Activated gamma-delta T cell treated with anti-CD3 and anti-CD28 coated beads, Interleukin-2, amount 50 U/mL, for 16 hours (primary cell): ENCODE measurements around the gene CHAC2.
A peak's percentile ranks its signal among the peaks of the same experiment; 100 is the strongest.
"Not testable (repeated sequence)": the region's sequence is repeated elsewhere in the genome, so short reads cannot be mapped to it uniquely, and the experiment has no call there.

Experiments
- DNase-seq: peaks from one replicate; pipeline ENCODE4 v3.0.0-alpha.2; 2020; ENCODE audit warnings: low read depth

Gene CHAC2

DNA sequence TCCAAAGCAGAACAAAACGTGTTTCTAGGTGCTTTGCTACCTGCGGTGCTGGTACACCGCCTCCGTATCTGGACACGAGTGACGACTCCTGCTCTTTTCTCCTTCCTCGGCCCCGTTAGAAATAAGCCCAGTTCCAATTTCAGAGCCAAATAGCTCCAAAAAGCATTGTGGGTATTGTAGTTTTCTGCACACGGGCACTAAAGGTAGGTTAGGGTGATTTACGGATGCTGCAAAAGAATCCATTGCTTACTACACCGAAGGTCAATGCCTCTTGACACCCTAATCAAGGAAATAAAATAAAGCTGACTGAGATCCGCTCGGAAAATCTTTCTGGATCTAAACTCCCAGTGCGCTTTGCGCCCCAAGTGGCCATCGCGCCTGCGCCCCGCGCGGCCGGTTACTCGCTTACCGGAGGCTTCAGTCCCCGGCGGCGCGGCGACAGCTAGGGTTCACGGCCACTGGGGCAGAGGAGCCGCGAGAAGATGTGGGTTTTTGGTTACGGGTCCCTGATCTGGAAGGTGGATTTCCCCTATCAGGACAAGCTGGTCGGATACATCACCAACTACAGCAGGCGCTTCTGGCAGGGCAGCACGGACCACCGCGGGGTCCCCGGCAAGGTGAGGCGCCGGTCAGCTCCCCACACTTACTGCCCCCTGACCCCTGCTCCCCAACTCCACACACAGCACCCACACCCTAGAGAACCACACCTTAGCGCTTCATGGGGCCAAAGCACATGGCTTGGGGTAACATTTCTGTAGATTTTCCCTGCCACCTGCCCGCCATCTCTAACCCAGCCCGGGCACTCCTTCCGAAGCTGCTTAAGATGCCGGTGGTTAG, at the start of gene CHAC2:
Gene CHAC2 (plus strand): TSS at position 400 of the 837 bp plus-strand sequence. CDS start 83 bp downstream, at position 483.
- peak; percentile 74 for DNase-seq

DNA sequence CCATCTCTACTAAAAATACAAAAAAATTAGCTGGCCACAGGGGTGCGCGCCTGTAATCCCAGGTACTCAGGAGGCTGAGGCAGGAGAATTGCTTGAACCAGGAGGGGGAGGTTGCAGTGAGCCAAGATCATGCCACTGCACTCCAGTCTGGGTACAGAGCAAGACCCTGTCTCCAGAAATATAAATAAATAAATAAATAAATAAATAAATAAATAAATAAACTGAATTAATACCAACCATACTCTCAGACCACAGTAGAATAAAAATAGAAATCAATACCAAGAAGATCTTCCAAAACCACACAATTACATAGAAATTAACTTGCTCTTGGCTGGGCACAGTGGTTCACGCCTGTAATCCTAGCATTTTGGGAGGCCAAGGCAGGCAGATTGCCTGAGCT, 46.7 kb upstream of the CHAC2 start:
- DNase-seq = not testable (repeated sequence)

DNA sequence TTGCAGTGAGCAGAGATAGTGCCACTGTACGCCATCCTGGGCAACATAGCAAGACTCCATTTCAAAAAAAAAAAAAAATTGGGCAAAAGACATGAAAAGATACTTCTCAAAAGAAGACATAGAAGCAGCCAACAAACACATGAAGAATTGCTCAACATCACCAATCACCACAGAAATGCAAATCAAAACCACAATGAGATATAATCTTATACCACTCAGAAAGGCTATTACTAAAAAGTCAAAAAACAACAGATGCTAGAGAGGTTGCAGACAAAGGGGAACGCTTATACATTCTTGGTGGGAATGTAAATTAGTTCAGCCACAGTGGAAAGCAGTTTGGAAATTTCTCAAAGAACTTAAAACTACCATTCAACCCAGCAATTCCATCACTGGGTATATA, 43.1 kb upstream of the CHAC2 start:
- no peak for DNase-seq

DNA sequence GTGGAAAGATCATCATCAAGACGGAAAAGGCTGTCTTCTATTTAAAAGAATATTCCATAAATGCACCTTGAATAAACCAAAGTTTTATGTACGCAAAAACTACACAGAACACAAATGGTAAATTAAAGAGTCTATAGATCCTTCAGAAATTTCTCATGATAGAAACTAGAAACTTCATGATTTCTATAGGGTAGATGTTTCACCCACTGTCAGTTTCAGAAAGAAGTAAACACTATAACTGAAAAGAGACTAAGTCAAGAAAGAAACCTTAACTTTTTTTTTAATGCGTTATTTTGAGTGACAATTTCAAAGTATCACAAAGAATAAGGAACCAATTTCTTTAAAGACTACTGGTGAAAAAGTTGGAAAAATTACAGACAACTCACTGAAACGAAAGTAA, 41.9 kb upstream of the CHAC2 start:
- no peak for DNase-seq

DNA sequence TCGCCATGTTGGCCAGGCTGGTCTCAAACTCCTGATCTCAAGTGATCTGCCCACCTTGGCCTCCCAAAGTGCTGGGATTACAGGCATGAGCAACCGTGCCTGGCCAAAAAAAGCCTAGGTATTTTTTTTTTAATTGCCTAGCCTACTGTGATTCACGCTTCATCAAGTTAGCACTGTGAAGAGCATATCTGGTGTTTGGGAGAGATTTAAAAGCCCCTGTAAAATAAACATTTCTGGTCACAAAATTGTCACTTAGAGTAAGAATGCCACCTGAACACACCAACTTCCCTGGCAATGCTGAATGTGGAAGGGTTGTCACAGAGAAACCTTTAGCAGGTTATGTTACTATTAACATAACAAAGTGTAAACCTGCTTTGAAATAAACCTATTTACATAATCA, 39.7 kb upstream of the CHAC2 start:
- no peak for DNase-seq

DNA sequence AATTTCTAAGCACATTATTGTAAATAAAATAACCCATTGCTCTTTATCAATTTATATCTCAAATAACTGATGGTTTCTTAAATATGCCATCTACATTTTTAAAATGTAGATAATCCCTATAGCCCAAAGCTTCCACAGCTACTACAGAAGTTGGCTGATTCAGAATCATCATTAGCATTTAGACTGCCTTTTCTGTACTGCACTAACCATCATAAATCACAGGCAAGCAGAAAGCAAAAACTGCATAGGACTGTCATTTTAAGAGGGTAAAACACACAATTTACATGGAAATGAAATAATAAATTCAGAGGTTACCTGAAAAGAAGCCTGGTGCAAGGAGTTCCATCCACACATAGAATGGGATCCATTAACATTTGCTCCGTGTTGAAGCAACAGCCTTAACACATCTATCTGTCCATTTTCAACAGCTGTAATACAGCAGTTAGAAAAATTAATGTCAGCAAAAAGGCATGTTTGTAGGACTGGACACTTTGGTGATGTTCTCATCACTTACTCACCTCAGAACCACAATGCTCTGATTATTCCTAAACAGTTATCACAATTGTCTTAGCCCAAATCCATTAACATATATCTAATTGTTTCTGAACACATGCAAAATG, 38.4 kb upstream of the CHAC2 start:
- no peak for DNase-seq

DNA sequence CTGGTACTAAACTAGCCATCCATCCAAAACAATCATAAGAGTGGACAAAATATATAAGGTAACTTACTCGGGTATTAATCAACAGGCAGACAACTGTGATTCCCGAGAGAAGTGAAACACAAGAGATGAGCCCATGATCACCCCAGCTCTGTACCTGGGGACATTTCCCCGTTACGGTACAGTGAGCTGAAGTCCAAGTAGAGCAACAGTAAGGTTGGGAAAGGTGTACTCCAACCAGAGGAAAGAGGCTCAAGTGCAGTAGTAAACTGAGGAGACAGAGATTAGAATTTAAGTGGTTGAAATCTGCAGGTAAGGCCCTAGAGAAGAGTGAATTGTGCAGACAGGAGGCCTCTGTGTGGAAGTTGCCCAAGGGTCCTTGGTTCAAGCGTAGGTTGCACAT, 30.5 kb upstream of the CHAC2 start:
- no peak for DNase-seq

DNA sequence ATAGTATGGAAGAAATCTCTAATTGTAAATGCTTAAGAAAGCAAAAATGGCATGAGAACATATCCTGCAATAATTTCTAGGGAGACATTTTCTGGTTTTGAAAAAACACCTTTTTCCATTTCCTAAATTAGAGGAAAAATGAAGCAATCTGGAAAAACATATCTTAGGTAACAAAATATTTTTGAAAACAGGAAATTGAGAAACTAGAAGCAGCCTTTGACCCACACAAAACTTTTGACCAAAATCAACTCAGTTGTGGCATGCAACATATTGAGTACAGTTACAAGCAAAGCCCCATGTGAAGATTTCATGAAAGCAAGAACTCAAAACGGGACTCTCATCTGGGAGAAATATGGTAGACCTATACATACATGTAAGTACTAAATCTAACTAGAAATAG, 28.6 kb upstream of the CHAC2 start:
- DNase-seq = no peak

DNA sequence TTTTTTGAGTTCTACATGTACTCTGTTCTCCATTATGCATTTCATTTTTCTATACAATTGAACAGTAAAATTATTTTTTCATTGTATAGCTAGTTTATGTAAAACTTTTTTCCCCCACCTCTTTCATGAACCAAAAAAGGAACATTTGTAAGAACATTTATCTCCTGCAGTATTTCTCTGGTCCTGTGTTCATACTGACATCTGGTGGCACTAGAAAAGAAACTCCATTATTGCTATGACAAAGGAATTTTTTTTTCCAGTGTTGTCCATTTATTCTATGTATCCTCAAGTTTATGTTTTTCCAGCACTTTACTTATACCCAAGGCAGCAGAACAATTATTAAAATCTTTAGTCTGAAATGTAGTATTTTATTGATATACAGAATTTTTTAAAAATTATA, 27.4 kb upstream of the CHAC2 start:
- no peak for DNase-seq

DNA sequence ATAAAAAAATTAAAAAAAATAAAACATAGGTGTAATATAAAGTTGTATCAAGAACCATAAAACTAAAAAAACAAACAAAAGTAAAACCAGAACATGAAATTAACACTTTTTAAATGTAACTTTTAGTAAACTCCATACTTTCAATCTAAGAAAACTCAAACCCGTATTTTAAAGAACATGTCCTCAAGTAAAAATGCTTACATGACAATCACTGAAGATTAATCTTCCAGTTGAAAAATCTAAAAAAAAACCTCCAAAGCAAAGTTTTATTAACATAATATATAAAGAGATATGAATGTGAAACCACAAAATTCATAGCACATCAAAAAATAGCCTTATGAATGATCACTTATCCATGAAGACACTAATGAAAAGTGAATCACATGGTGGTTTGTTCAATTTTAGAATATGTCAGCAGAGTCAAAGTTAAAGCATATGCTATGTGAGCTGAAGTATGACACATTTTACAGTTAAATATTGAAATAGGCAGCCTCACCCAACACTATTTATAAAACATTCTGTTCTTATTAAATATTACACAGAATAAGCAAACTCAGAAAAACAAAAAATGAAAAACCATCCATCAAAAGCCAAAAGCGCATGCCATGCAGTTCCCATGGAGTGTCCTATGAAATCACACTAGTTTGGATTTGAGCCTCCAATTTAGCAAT, 23.1 kb upstream of the CHAC2 start:
- DNase-seq = no peak

DNA sequence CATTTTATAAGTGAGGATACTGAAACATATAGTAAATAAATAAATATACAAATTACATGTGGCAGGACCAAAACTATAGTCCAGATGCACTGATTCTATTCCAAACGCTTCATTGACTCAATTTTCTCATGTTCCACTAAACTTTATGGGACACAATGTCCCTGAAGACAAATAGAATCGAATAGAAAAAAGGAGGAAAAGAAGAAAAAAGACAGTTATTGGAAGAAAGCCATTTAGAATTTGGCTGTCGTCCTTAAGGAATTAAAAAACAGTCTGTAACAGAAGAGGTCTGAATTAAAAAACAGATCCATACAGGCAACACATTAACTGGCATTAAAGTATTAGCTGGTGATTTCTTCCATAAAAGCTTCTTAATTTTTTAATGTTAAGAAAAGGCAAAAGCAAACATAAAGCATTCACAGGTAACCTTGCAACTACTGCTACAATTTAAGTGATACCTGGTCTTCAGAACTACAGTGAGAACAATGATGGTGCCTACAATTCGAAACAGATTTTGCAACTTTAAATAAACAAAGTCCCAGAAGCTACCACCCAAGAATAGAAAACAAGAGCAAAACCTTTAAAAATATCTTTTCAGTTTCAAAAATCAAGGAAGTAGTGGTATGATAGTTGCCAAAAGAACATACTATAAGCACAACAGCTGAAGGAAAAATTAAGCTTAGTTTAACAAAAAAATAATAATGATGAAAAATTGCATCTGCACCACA, 17.4 kb upstream of the CHAC2 start:
- DNase-seq = no peak

DNA sequence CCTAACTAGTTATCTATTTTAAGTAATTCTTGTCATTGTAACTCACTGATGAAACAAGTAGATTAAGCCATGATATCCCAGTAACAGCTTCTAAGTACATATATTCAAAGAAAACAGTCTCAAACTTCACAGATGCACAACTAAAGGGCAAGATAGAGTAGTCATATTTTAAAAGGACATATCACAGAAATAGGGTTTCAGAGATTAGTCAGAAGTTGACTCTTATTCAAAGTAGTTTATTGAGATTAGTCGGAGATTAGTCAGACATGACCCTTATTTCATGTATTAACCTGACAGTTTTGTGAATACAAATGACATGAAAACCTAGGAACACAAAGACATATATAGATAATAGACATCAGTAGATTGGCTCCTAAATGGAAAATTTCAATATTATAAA, 15.9 kb upstream of the CHAC2 start:
- no peak for DNase-seq

DNA sequence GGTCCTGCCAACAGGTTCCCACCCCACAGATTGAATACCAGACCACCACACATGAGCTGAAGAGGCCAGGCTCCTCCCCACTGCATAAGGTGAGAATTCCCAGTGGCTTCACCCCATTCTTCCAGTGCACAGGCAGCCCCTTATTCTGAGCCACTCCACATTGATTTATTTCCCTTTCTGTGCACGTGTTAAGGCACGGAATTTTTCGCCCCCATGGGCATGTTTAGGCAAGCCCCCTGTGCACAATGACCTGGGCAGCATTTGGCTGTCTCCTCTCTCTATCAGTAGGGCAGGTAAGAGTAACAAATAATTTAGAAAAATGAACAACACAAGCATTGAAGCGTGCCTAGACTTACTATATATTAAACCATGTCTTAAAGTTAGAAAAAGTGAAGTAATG, 15.2 kb upstream of the CHAC2 start:
- DNase-seq = no peak

DNA sequence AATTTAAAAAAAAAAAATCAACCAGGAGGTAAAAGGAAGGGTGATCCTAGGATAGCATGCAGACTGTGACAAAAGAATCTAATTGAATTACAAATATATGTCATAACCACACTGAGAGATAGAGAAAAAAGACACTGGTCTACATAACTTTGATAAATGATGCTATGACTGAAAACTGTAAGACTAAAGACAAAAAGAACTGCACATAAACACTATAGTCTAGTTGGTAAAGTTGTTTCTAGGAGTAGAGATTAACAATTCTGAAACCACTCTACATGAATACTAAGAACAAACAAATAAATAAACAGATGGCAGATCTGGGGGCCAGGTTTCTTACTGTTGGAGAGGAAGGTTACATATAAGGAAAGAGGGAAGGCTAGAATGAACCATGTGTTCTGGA, 14.6 kb upstream of the CHAC2 start:
- no peak for DNase-seq

DNA sequence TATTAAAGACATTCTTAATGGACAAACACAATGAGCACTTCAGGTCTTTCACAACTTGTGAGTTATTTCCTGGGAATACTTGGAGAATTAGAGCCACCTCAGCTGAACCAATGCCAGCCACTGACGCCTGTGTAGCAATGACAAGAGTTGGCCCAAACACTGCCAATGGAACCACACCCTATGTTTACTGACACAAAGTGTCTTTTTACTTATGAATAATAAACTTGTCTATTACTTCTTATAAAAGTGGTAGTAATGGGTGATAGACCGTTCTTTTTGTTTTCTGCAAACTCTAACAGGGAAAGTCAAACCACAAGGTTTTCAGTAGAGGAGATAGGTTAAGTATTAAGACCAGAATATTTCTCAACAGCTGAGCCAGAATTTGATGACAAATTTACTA, 12.5 kb upstream of the CHAC2 start:
- no peak for DNase-seq

DNA sequence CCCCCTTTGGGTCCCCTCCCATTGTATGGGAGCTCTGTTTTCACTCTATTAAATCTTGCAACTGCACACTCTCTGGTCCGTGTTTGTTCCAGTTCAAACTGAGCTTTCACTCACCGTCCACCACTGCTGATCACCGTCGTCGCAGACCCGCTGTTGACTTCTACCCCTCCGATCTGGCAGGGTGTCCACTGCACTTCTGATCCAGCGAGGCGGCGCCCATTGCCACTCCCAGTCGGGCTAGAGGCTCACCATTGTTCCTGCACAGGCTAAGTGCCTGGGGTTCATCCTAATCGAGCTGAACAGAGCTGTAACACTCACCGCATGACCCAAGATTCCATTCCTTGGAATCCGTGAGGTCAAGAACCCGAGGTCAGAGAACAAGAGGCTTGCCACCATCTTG, 11.0 kb upstream of the CHAC2 start:
- DNase-seq = no peak

DNA sequence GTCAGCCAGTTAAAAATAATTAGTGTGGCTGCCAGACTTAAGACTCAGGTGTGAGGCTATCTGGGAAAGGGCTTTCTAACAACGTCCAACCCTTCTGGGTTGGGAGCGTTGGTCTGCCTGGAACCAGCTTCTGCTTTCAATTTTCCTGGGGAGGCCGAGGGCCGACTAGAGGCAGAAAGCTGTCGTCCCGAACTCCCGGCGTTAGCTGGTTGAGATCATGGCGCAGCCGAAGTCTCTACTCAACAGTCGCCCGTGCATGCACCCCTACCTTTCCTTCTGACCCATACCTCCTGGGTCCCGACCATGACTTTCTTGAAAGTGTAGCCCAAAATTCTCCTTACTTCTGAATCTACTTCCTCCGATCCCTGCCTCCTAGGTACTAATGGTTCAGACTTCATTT, 10.4 kb upstream of the CHAC2 start:
- DNase-seq = not testable (repeated sequence)

DNA sequence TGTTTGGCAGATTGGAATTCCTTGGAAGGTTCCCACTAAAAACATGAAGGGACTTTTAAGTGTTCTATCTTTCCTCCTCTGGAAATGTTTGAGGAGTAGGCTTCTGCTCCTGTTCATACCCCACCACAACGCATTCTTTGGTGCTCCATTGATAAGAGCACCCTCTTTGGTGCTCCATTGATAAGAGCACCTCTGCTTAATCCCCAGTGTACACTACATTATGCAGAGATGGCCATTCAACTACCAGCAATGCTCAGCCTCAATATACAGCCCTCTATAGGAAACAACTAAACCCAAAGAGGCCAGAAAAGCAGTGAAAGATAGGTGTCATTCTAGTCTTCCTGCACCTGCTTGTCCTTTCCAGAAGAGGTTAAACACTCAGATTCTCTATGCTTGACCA, 1.8 kb upstream of the CHAC2 start:
- DNase-seq = no peak

DNA sequence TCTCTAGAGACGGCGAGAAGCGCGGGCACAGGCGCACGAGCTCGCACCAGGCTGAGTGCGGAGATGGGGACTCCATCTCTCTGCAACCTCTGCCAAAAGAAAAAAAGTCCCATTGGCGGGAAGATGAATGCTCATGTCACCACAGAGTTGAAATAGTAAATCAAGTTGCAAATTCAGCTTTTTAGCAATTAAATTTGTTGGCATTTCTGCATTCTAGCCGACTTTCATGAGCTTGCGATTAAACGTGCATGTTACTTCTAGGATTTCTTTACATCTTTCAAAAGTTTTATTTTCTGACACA, 588 bp downstream of the CHAC2 start:
- no peak for DNase-seq

DNA sequence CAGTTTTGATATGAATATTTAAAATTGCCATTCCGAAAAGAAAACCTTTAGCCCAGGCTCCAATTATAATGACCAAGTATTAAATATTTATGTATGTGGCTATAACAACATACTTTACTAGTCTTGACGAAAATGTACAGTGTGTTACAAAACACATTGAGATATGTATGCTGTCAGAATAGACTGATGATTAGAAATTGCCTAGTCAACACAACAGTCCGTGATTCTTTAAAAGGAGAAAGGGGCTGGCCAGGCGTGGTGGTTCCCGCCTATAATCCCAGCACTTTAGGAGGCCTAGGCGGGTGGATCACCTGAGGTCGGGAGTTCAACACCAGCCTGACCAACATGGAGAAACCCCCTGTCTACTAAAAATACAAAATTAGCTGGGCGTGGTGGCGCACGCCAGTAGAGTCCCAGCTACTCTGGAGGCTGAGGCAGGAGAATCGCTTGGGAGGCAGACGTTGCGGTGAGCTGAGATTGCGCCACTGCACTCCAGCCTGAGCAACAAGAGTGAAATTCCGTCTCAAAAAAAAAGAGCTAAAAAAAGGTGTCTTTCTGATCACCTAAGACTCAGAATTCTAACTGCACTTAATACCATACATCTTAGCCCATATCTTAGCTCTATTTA, 1.8 kb downstream of the CHAC2 start:
- no peak for DNase-seq

DNA sequence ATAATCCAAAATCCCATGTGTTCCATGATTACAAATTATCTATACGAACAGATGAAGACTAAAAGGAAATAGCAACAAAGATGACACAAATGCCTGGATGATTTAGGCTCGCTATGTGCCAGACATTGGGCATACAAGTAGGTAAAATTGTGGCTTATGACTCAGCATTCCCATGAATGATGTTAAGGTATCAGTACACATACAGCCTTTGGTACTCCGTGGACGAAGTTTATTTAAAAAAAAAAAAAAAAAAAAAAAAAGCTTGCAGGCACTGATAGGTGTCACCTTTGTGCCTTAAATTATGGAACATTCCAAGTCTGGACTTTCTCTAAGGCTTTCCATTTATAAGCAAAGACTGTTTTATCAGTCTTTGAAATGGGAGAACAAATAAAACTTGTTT, 2.7 kb downstream of the CHAC2 start:
- no peak for DNase-seq

DNA sequence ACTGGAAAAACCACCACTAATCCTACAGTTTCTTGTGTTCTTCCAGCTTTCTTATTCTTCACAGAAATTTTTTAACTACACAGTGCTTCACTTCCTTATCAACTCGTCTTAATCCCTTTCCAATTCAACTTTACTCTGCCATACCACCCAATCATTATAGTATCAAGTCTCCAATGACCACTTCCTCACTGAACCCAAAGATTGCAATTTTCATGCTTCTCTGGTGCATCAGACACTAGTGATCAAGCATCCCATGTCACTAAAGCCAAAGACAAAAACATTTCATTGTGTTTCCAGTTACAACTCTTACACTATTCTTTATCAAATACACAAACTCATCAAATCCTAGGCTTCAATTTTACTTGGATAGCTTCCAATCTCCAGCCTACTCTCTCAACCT, 9.5 kb downstream of the CHAC2 start:
- no peak for DNase-seq
